Skeletal muscle satellite cell (primary cell): ENCODE data around the gene EXOC3L1.

Experiments used
- H3K27me3 ChIP-seq: 2 replicates; pipeline ENCODE4 v1.7.0; 2013; ENCODE audit warnings: low read length; ENCODE audit not compliant: control insufficient read depth, insufficient read depth
- H3K36me3 ChIP-seq: 2 replicates; pipeline ENCODE4 v1.7.0; 2013; ENCODE audit warnings: mild to moderate bottlenecking, control low read depth, low read length; ENCODE audit not compliant: insufficient read depth
- H3K4me1 ChIP-seq: 2 replicates; pipeline ENCODE4 v1.7.0; 2013; ENCODE audit warnings: low read length; ENCODE audit not compliant: control insufficient read depth, insufficient read depth
- H3K4me2 ChIP-seq: 2 replicates; pipeline ENCODE4 v1.7.0; 2013; ENCODE audit warnings: mild to moderate bottlenecking, low read length
- H3K4me3 ChIP-seq: 2 replicates; pipeline ENCODE4 v1.7.0; 2013; ENCODE audit warnings: low read length
- H3K9ac ChIP-seq: 2 replicates; pipeline ENCODE4 v1.7.0; 2013; ENCODE audit warnings: mild to moderate bottlenecking, low read depth, low read length, moderate library complexity
- H3K9me3 ChIP-seq: replicated peaks from 2 replicates; pipeline ENCODE4 v1.7.0; 2013; ENCODE audit warnings: mild to moderate bottlenecking, control low read depth, low read length

EXOC3L1 gene

GRCh38 chr16:67164599-67165061 is 25.3 kb downstream of the EXOC3L1 start, which contains the start of gene HSF4:
Gene HSF4, plus strand, starts transcription at chr16:67164745. Its CDS starts 67 bp downstream, at chr16:67164812.
- Histone ChIP-seq H3K9me3 (no peaks in the 10 kb centered on the region), H3K4me3 (peak within 1 kb of the TSS; percentile 63), H3K36me3 (no peaks in the 10 kb centered on the region), H3K4me2 (peak within 1 kb of the TSS; percentile 84), H3K27me3 (peaks cover 18% of the 10 kb centered on the region), H3K4me1 (peaks cover 40% of the 10 kb centered on the region), H3K9ac (no peak within 1 kb of the TSS)

GRCh38 chr16:67163999-67164558 is 25.9 kb downstream of the EXOC3L1 start:
- H3K4me2 ChIP-seq = peak overlapping the region; percentile 84
- peaks cover 34% of the 10 kb centered on the region for H3K4me1 ChIP-seq
- H3K9ac ChIP-seq = no peak overlapping the region
- peaks cover 18% of the 10 kb centered on the region for H3K27me3 ChIP-seq
- H3K4me3 ChIP-seq = peak overlapping the region; percentile 63
- no peaks in the 10 kb centered on the region for H3K9me3 ChIP-seq
- no peaks in the 10 kb centered on the region for H3K36me3 ChIP-seq

DNA sequence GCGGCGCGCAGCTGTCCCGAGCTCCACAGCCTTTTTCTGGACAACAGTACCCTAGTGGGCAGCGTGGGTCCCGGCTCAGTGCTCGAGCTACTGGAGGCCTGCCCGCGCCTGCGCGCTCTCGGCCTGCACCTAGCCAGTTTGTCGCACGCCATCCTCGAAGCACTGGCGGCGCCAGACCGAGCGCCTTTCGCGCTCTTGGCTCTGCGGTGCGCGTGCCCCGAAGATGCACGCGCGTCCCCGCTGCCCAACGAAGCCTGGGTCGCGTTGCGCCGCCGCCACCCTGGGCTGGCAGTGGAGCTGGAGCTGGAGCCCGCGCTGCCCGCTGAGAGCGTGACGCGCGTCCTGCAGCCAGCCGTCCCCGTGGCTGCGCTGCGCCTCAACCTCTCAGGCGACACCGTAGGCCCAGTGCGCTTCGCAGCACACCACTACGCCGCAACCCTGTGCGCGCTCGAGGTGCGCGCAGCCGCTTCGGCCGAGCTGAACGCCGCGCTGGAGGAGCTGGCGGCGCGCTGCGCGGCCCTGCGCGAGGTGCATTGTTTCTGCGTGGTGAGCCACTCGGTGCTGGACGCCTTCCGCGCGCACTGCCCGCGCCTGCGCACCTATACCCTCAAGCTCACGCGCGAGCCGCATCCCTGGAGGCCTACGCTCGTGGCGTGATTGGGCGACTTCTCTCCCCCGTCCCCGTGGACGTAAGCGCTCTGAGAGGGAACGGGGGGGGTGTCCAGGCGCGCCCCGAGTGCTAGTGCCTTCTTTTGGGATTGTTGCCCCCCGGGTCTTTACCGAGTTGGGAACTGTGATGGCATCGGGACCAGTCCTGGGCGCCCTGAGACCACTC is 26.6 kb downstream of the EXOC3L1 start:
- Histone ChIP-seq H3K9me3 (no peaks in the 10 kb centered on the region), H3K27me3 (peaks cover 18% of the 10 kb centered on the region), H3K36me3 (no peaks in the 10 kb centered on the region), H3K4me1 (peaks cover 36% of the 10 kb centered on the region), H3K4me3 (peak overlapping the region; percentile 63), H3K4me2 (peak overlapping the region; percentile 84), H3K9ac (no peak overlapping the region)

DNA sequence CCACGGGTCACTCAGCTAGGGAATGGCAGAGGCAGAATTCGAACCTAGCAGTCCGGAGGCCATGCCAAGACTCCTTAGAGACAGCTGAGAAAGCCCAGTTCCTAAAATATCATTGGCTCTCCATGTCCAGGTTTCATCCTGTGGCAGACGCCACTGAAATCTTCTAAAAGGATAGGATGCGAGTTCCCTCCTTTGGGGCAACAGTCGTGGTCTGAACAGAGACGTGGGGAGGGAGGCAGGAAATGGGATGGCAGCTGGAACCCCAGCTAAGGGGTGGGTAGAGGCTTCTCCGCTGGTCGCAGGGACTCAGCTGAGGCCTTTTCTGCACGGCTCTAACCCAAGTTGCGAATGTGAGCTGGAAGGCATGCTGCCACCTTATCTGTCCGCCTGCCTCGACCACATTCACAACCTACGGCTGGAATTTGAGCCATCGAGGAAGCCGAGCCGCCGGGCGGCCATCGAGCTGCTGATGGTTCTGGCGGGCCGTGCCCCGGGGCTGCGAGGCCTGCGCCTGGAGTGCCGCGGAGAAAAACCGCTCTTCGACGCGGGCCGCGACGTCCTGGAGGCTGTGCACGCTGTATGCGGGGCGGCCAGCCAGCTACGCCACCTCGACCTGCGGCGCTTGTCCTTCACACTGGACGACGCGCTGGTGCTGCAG is 27.3 kb downstream of the EXOC3L1 start:
- Histone ChIP-seq H3K4me2 (peak overlapping the region; percentile 84), H3K9ac (no peak overlapping the region), H3K9me3 (no peaks in the 10 kb centered on the region), H3K4me1 (peaks cover 36% of the 10 kb centered on the region), H3K27me3 (peaks cover 18% of the 10 kb centered on the region), H3K36me3 (no peaks in the 10 kb centered on the region), H3K4me3 (peak overlapping the region; percentile 63)

DNA sequence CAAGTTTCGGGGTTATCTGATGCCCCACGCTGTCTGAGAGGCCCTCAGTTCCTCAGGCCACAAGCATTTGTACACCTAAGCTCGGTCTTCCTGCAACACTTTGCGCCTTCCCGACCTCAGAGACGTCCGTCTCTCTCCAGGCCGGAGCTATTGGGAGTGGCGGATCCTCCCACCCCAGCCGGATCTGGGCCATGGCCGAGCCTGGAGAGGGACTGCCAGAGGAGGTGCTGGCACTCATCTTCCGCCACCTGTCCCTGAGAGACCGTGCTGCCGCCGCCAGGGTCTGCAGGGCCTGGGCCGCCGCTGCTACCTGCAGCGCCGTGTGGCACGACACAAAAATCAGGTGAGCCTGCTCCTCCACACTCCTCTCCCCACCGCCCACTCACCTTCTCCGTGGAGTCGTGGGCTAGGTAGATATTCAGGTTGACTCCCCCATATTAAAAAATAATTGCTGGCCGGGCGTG is 28.3 kb downstream of the EXOC3L1 start:
- Histone ChIP-seq H3K9me3 (no peaks in the 10 kb centered on the region), H3K4me1 (peaks cover 36% of the 10 kb centered on the region), H3K36me3 (no peaks in the 10 kb centered on the region), H3K9ac (no peak overlapping the region), H3K4me2 (peak overlapping the region; percentile 98), H3K27me3 (peaks cover 18% of the 10 kb centered on the region), H3K4me3 (peak overlapping the region; percentile 100)

- peak overlapping the region; percentile 100 for H3K4me3 ChIP-seq
- H3K4me2 ChIP-seq = peak overlapping the region; percentile 98
- H3K9me3 ChIP-seq = no peaks in the 10 kb centered on the region
- peaks cover 15% of the 10 kb centered on the region for H3K27me3 ChIP-seq
- peaks cover 34% of the 10 kb centered on the region for H3K4me1 ChIP-seq
- no peaks in the 10 kb centered on the region for H3K36me3 ChIP-seq
- peak overlapping the region; percentile 90 for H3K9ac ChIP-seq
Observed at GRCh38 chr16:67158637-67159600, 31.0 kb downstream of the EXOC3L1 start.

GRCh38 chr16:67157892-67158635 is 31.9 kb downstream of the EXOC3L1 start:
- peaks cover 25% of the 10 kb centered on the region for H3K4me1 ChIP-seq
- peaks cover 6% of the 10 kb centered on the region for H3K27me3 ChIP-seq
- no peak overlapping the region for H3K9ac ChIP-seq
- no peak overlapping the region for H3K4me2 ChIP-seq
- H3K4me3 ChIP-seq = no peak overlapping the region
- H3K36me3 ChIP-seq = no peaks in the 10 kb centered on the region
- H3K9me3 ChIP-seq = no peaks in the 10 kb centered on the region

DNA sequence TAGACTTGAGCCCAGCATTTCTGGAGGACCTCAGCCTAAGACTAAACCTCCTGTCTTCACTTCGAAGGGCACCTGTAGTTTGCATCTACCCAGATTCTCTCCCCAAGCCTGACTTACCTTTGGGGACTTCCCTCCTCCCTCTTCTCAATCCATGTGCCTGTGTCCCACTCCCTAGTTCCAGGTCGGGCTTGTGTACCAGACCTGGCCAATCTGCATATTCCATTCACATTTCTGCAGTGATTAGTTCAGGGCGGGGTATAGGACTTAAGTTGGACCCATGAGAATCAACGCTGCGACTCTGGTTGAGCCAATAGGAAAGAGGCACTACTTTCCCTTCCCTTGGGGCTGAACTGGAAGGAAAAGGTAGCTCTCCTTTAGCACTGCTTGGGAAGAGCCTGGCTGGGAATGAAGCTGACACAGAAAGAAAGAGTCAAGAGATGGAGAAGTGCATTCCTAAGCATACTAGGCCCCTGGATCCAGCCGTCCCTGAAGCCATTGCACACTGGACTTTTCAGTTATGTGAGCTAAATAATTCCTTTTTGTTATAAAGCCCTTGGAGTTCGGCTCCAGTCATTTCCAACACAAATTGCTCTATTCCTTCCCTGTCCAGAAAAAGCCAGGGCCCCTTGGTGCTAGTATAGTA is 32.7 kb downstream of the EXOC3L1 start:
- H3K27me3 ChIP-seq = no peaks in the 10 kb centered on the region
- no peaks in the 10 kb centered on the region for H3K36me3 ChIP-seq
- H3K9me3 ChIP-seq = no peaks in the 10 kb centered on the region
- no peak overlapping the region for H3K4me3 ChIP-seq
- no peak overlapping the region for H3K4me2 ChIP-seq
- H3K9ac ChIP-seq = no peak overlapping the region
- H3K4me1 ChIP-seq = peaks cover 19% of the 10 kb centered on the region

- Histone ChIP-seq H3K4me2 (no peak overlapping the region), H3K36me3 (no peaks in the 10 kb centered on the region), H3K9ac (no peak overlapping the region), H3K9me3 (no peaks in the 10 kb centered on the region), H3K4me3 (no peak overlapping the region), H3K27me3 (no peaks in the 10 kb centered on the region), H3K4me1 (peaks cover 19% of the 10 kb centered on the region)
Observed at GRCh38 chr16:67156143-67156844, 33.6 kb downstream of the EXOC3L1 start.
